ENCODE results near the gene FHIT.
"Not testable (repeated sequence)": the region's sequence is repeated elsewhere in the genome, so short reads cannot be mapped to it uniquely, and the experiment has no call there.

FHIT gene

DNA sequence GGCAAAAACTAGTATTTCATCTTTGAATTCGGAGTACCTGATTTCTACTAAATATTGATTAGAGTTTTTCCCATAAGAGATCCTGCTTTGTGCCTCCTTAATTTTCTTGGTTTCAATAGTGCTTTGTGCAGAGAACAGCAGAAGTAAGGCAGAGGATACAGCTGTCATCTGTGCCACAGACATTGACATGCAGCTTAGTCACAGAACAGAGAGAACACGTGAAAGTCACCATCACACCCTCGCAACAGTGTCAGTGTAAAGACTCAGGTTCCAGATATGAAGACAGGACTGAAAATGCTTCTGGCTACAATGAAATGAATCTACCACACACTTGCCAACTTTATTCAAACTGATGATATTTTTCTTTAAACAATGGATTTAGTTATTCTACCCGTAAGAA, 1258.7 kb downstream of the FHIT start:
- DNase-seq (ENCODE audit: extremely low read depth in 1 of 2, low read depth in 1 of 2) = no peak

DNA sequence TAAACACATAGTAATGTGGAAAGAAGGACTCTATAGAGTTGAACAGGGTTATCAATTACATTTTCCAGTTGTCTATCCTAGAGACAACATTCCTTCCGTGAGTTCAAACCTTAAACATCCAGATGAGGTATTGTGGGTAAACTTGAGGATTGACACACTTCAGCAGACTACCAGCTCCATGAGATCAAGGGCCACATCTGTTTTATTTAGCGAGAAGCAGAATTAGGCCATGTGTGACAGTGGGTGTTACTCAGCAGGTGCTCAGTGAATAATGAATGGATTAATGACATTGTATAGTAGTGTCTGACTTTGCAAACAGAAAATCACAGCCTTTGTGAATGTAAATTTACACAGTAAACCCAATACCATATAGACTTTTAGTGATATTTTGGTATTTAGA, 1260.3 kb downstream of the FHIT start:
- no peak for DNase-seq (ENCODE audit: extremely low read depth in 1 of 2, low read depth in 1 of 2)

DNA sequence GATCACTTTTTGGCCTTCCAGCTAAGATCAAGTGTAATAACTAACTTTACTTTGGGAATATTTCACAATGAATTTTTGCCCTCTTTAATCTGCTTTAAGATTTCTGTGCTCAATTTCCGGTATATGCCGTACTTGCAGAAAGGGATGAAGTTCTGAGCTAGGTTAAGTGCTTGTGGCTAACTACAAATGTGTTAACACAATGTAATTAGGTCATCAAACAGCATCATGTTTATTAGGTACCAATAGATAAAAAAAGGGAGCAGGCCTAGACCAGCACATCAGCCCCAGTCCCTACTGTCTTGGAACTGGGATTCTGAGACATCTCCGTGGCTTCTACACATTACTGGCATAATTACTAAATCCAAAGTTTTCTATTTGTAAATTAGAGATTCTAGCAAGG, 1268.7 kb downstream of the FHIT start:
- DNase-seq (ENCODE audit: extremely low read depth in 1 of 2, low read depth in 1 of 2) = no peak

DNA sequence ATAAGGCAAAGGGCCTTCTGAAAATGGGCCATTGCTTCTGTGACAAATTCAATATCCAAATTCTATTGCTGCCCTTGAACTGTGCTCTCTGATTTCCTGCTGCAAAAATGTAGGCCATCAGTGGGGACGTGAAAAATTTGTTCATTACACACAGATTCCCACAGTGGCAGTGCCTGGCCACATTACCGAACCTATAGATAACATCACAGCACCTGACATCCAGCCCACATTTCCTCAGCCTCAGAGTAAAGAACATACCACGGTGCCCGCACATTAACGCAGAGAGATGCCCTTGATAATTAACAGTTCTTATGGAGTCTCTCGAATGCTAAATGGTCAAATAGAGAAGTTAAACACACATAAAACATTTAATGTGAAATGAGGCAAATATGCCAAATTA, 1269.9 kb downstream of the FHIT start:
- DNase-seq (ENCODE audit: extremely low read depth in 1 of 2, low read depth in 1 of 2) = no peak

DNA sequence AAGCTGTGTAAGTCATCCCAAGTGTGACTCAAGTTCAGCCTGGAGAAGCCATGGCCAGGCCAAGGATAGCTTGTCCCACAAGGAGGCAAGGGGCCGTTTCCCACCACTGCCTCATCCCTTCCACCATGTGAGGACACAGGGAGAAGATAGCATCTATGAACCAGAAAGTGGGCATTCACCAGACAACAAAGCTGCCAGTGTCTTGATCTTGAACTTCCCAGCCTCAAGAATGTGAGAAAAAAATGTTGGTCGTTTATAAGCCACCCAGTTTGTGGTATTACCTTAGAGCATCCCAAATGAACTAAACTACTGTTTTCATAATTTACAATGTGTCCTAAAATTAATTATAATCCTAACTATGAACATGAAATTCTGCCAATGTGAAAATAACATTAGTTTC, 1270.7 kb downstream of the FHIT start:
- DNase-seq (ENCODE audit: extremely low read depth in 1 of 2, low read depth in 1 of 2) = no peak

DNA sequence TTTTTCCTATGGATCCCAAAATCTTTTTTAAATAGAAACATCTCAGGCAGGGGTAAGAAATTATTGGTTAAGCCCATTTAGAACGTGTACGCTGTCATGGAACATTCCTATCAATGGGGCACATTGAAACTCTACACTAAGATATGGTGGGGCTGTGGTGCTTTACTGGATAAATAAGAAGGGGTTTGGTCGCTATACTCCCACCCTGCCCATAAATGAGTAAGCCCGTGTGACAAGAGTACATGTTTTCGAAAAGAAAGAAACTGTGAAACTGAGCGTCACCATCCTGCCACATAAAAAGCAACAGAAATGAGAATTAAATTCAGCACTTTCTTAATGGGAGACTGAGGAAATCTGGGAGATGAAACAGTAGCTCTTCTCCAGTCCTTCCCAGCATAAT, 1271.7 kb downstream of the FHIT start:
- DNase-seq (ENCODE audit: extremely low read depth in 1 of 2, low read depth in 1 of 2) = peak in 1 of 2 donors; percentile 25

DNA sequence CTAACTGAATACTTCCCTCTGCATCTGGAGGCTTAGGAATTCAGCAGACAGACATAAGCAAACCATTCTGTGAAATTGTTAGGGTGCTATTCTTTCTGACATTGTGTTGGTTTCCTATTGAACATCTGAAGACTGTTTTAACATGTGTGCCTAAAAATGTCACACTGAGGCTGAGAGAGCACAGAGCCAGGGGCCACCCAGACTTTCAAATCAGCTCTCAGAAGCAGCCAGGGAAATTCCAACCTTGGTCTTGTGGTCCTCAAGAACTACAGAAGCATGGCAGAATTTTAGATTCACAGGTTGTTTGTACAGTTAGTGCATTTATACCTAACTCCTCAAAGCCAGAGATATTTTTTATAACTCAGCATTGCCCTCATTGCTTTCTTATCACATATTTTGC, 1272.3 kb downstream of the FHIT start:
- DNase-seq (ENCODE audit: extremely low read depth in 1 of 2, low read depth in 1 of 2) = peak; percentile 3 to 15

DNA sequence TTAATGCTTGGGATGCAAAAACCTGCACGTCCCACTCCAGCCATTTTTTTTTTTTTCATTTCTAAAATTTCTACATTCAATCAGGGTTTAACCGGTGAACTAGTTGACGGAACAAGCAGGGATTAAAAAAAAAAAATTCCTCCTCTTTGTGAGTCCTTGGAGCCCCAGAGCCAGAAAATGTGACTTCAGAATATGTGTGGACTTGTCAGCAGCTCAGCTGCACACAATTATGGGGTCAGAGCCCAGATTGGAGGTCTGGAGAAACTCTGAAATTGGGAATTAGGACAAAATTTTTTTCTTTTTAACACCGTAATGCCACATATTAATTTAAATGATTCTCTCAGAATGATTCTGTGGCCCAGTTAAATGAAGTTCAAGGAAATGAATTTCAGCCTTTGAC, 1280.5 kb downstream of the FHIT start:
- DNase-seq (ENCODE audit: extremely low read depth in 1 of 2, low read depth in 1 of 2) = no peak

DNA sequence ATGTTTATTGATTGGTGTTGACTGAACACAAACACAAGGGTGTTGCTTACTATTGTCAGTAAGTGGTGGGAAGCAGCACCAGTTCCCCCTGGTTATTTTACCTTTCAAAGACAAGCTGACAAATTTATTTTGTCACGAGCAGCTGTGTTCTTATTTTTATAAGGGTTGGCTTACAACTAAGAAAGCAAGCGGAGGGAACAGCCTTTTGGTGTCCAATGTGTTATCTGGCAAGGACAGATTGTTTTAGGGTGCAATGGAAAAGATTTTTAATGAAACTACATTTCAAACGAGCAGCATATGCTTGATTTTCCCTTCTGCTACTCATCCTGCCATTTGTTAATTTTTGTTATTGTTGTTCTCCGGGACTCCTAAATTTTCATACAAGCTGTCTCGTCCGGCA, 1280.9 kb downstream of the FHIT start:
- no peak for DNase-seq (ENCODE audit: extremely low read depth in 1 of 2, low read depth in 1 of 2)

DNA sequence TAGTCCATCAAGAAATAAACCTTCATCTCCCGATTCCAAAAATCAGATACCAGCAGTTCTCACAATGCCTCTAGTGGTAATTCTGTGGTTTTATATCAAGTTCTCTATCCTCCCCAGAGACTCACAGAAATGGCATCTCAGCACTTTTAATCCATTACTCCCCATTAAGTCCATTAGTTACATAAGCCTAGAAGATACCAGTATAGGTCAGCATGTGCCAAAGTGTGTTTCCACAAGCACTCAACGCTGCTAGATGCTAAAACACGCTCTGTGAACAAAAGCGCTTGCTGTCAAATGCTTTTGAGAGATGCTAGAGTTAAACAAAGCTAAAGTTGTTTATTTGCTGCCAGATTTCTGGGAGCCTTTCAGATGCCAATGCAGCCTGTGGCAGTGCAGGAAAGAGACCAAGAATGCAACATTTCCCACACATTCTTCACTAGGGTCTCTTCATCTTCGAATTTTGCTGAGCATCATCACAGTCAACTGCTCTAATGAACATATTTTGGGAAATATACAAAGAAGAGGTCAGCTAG, 1282.7 kb downstream of the FHIT start:
- no peak for DNase-seq (ENCODE audit: extremely low read depth in 1 of 2, low read depth in 1 of 2)

DNA sequence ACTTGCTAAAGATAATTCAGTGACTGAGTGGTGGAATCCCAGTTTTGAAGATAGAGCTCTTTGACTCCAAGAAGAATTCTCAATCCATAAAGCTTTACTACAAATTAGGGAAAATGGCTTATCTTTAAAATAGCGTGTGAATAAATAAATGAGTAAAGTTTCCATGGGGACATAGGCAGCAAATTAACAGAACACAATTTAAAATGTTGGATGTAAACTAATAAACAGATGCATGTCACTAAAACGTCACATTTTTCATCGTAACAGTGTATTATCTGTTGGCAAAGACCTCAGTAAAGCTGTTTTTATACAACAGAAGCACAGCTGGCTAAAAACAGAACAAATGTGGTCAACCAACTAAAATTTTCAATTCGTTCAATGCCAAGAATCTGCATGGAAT, 1287.6 kb downstream of the FHIT start:
- DNase-seq (ENCODE audit: extremely low read depth in 1 of 2, low read depth in 1 of 2) = no peak

DNA sequence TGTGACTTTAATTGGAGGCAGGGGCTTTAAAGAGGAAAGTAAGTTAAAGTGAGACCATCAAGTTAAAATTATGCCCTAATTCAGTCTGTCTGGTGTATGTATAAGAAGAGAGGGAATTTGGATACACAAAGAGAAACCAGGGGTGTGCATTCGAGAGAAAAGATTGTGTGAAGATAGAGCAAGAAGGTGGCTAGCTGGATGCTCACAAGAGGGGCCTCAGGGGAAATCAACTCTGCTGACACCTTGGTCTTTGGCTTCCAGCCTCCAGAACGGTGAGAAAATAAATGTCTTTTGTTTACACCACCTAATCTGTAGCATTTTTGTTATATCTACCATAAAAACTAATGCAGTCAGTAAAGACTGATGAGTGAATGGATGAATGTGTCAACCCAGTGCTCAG, 1294.1 kb downstream of the FHIT start:
- no peak for DNase-seq (ENCODE audit: extremely low read depth in 1 of 2, low read depth in 1 of 2)

DNA sequence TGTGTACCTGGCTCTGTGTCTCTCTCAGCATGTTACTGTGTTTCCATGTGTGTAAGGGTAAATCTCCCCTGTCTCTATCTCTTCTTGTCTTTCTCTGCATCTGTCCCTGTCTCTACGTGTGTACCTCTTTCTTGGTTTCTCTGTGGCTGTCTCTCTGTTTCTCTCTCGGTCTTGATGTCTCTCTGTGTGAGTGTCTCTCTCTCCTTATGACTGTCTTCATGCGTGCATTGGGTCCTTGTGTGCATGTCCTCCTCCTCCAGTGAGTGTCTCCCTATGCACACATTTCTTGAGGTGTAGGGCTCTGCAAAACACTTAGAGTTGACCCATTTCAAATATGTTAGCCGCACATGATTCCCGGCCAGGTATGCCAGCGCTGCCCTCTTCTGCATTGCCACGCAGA, 1298.1 kb downstream of the FHIT start:
- DNase-seq (ENCODE audit: extremely low read depth in 1 of 2, low read depth in 1 of 2) = no peak

DNA sequence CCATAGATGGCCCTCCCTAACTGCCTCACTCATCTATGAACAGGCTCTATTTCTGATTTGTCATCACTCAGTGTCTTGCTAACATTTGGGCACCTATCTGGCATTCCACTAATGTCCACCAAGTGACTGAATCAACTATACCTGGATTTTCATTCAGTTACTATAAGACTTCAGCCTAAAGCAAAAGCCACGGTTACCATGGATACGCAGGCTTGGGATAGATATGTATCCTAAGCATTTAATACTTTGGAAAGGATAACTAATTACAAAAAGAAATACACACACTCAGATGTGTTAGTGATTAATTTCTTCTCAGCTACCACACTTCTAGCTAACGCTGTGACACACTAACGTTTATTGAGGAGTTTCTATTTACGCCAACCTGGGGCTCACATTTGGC, 1301.9 kb downstream of the FHIT start:
- DNase-seq (ENCODE audit: extremely low read depth in 1 of 2, low read depth in 1 of 2) = no peak

DNA sequence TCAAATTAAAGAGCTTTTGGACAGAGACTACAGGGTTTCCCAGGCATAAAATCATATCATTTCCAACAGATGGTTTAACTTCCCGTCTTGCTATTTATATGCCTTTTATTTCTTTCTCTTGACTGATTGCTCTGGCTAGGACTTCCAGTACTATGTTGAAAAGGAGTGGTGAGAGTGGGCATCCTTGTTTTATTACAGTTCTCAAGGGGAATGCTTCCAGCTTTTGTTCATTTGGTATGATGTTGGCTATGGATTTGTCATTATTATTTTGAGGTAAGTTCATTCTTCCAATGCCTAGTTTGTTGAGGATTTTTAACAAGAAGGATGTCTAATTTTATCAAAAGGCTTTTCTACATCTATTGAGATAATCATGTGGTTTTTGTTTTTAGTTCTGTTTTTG, 1304.9 kb downstream of the FHIT start:
- DNase-seq (ENCODE audit: extremely low read depth in 1 of 2, low read depth in 1 of 2) = no peak

DNA sequence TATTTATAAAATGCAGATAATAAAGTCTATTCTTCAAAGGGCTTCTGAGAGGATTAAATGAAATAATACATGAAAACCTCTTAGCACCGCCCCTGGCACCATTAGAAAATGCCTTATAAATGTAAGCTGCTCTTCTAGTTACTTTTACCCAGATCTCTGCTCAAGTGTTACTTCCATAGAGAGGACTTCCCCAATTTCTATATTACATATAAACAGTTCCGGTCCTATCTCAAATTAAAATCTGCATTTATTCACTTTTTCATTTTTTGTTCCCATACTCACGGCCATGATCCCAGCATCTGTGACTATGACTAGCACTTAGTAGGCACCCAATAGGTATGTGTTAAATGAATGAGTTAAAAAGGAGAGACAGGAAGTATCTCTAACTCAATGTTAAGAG, 1310.5 kb downstream of the FHIT start:
- DNase-seq (ENCODE audit: extremely low read depth in 1 of 2, low read depth in 1 of 2) = no peak

DNA sequence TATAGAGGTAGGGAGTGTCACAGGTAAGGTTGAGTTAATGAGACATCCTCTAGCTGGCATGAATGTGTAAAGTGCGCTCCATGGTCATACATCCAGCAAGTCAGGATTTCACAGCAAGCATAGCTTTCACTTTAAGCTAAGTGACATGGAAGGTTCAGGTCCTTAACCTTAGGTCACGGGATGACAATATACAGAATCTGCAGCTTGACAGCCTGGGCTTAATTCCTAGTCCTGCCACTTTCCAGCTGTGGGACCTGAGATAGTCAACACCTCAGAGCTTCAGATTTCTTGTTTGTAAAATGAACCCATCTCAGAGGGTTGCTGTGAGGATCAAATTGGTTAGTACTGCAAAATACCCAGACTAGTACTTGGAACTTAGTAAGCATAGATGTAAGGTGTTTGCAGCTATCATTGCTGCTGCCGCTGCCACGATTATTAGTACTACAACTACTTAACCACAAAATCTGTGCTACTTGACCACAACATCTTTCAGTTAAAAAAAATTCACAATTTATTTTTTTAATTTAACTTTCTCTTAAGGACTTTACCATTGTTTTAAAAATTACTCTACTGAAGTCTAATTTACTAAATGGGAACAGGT, 1311.3 kb downstream of the FHIT start:
- no peak for DNase-seq (ENCODE audit: extremely low read depth in 1 of 2, low read depth in 1 of 2)

DNA sequence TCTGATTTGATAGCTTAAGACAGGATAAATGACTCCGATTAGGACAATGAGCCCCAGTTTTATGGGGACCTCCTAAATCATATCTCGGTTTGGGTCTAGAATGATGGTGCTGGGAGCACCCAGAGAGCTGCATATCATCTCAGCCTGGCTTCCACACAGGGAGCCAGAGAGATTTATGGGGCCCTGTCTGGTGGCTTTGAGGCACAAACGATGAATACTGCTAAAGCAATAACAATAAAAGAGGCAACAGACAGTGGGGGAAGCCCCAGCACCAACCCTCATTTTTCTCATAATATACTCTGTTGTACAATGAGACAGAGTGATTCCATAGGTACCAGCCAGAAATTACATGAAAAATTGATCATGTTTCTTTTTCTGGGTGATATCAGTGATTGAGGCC, 1312.4 kb downstream of the FHIT start:
- no peak for DNase-seq (ENCODE audit: extremely low read depth in 1 of 2, low read depth in 1 of 2)

DNA sequence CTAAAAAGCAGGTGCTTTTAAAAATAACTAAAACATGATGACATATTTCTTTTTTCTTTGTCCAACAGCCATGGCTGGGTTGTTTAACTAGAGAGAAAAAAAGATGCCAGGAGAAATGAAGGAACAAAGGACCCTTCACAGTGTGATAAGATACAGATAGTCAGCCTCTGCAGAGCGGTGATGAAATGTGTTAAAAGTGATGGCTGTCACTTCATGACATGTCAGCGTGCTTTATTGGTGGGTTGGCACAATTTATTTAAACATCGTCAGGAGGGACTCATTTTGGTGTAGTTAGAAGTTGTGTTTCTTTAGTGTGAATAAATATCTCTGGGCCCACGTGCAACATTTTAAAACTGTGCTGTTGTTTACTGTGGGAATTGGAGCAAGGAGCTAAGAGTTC, 1314.1 kb downstream of the FHIT start:
- no peak for DNase-seq (ENCODE audit: extremely low read depth in 1 of 2, low read depth in 1 of 2)

DNA sequence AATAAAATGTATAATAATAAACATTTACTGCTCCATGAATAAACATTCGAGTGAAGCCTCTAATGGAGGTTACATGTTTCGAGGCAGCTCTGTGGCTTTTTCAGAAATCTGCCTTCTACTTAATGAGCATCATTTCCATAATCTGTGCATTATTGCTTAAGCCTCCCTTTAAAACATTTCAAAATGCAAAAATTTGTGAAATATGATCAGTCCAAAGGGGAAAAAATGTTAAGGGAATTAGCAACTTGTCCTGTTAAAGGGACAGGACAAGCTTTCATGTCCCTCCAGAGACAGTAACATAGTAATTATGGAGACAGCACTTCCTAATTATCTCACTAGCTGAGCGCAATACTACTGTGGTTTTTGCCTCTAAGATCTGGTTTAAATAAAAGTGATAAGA, 1314.8 kb downstream of the FHIT start:
- DNase-seq (ENCODE audit: extremely low read depth in 1 of 2, low read depth in 1 of 2) = no peak

DNA sequence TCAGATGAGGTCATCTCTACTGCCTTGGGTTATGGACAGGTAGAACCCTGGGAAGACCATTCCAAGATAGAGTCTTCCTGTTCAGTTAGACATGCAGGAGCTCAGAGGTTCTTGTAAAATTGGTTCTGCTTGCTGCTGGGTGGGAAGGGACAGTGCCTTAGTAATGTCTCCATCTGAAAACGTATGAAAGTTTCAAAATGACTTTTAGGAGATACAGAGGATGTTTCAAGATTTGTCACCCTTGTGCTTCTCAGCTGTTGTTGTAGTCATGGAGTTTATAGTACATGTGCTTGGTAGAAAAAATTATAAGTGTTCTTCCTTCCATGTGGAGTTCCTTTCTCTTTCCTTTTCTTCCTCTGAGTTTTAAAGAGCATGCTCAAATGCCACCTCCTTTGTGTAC, 1316.2 kb downstream of the FHIT start:
- DNase-seq (ENCODE audit: extremely low read depth in 1 of 2, low read depth in 1 of 2) = no peak

DNA sequence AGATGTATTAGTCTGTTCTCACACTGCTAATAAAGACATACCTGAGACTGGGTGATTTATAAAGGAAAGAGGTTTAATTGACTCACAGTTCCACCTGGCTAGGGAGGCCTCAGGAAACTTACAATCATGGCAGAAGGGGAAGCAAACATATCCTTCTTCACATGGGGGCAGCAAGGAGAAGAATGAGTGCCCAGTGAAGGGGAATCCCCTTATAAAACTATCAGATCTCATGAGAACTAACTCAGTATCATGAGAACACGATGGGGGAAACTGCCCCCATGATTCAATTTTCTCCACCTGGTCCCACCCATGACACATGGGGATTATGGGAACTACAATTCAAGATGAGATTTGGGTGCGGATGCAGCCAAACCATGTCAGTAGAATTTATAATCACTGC, 1316.7 kb downstream of the FHIT start:
- not testable (repeated sequence) for DNase-seq (ENCODE audit: extremely low read depth in 1 of 2, low read depth in 1 of 2)

DNA sequence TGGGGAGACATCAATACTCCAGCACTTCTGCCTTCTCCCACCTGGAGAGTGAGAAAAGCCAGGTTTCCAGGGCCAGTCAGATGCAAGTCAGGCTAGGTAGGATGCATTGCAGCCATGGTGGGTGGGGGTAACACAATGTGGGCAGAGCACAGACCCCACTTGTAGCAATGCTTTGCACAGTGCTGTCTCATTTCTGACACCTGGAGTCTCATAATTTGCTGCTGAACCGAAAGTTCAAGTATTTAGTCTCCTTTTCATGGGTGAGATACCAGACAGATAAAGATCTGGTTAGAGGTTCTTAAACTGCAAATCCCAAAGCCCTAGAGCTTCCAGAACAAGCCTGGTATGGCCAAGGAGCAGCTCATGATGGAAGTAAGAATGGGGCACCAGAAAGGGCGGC, 1321.1 kb downstream of the FHIT start:
- no peak for DNase-seq (ENCODE audit: extremely low read depth in 1 of 2, low read depth in 1 of 2)

Data from stimulated activated CD8-positive, alpha-beta memory T cell treated with anti-CD3 and anti-CD28 coated beads, Interleukin-7, amount 100 ng/mL, for 48 hours (primary cell).